UCSD-AML1 (cell line): ENCODE measurements around the gene MAP2K2.
A peak's percentile ranks its signal among the peaks of the same experiment; 100 is the strongest.
"Not testable (repeated sequence)": the region's sequence is repeated elsewhere in the genome, so short reads cannot be mapped to it uniquely, and the experiment has no call there.

Experiments
- DNase-seq: peaks from one replicate; lab custom pipeline; 2025; ENCODE audit not compliant: unreplicated experiment; lab: John Stamatoyannopoulos, UW

Gene MAP2K2

DNA sequence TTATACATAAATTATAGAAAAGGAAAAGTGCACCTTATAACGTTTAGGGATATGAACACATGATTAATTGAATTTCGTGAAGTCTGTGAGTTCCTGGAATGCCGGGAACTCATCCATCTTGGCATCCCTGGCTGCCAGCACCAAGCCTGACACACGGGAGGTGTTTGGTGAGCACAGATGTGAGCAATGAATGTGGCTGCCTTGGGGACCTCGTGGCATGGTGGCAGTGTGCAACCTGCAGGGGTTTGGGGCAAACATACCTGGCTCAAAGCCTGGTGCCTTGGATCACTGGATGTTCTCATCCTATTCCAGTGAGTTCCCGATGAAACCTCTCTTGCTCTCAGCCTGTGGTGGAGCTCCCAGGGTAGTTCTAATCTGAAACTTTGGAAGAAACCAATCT, 10.4 kb upstream of the MAP2K2 start:
- no peak for DNase-seq

GRCh38 chr19:4130744-4131438, 7.0 kb upstream of the MAP2K2 start:
- DNase-seq: no peak

DNA sequence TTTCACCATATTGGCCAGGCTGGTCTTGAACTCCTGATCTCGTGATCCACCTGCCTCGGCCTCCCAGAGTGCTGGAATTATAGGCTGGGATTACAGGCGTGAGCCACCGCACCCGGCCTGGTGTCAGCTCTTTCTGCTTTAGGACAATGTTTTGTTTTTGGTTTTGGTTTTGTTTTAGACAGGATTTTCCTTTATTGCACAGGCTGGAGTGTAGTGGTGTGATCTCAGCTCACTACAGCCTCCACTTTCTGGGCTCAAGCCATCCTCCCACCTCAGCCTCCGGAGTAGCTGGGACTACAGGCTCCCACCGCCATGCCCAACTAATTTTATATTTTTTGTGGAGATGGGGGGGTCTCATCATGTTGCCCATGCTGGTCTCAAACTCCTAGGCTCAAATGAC, 5.1 kb upstream of the MAP2K2 start:
- DNase-seq: not testable (repeated sequence)

- not testable (repeated sequence) for DNase-seq
Observed at GRCh38 chr19:4127322-4127721, 3.4 kb upstream of the MAP2K2 start.

- DNase-seq: no peak
Observed at GRCh38 chr19:4124638-4125037, 716 bp upstream of the MAP2K2 start.

DNA sequence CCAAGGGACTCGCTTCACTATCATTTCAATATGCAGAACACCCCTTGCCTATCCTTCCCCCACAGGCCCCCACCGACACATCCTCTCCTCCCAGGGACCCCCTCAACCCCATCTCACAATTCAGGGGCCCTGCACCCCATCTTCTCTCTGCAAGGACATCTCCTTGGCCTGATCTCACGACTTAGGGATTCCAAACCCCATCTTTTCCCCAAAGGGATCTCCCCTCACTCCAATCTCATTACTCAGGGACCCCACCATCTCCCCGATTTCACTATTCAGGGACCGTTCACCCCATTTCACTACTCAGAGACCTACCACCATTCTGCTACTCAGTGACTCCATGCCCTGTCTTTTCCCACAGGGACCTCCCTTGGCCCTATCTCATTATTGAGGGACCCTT, 1.4 kb downstream of the MAP2K2 start:
- DNase-seq: no peak

- no peak for DNase-seq
Observed at GRCh38 chr19:4121815-4122214, 2.1 kb downstream of the MAP2K2 start.

DNA sequence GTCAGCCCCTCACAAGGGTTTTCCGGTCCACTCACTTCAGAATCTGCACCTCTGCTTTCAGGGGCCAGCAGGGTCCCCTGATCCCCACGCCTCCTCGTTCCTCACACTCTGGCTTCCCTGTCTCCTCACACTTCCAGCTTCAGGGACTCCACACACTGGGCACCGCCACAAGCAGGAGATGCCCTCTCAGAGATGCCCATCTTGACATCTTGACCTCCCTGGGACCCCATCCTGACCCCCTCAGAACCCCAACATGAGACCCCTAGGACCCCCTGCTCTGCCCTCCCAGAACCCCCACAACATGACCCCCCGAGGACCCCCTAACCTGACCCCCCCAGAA, 2.7 kb downstream of the MAP2K2 start:
- no peak for DNase-seq

GRCh38 chr19:4120559-4121272, 3.2 kb downstream of the MAP2K2 start:
- DNase-seq: no peak

GRCh38 chr19:4119763-4120162, 4.2 kb downstream of the MAP2K2 start:
- DNase-seq: no peak

- DNase-seq: no peak
Observed at GRCh38 chr19:4115818-4116385, 8.0 kb downstream of the MAP2K2 start.

- DNase-seq: no peak
Observed at GRCh38 chr19:4115050-4115817, 8.7 kb downstream of the MAP2K2 start.

- DNase-seq: no peak
Observed at GRCh38 chr19:4114181-4114580, 9.7 kb downstream of the MAP2K2 start.

GRCh38 chr19:4113398-4114088, 10.4 kb downstream of the MAP2K2 start:
- DNase-seq: no peak

- DNase-seq: no peak
Observed at GRCh38 chr19:4112367-4112766, 11.6 kb downstream of the MAP2K2 start.

DNA sequence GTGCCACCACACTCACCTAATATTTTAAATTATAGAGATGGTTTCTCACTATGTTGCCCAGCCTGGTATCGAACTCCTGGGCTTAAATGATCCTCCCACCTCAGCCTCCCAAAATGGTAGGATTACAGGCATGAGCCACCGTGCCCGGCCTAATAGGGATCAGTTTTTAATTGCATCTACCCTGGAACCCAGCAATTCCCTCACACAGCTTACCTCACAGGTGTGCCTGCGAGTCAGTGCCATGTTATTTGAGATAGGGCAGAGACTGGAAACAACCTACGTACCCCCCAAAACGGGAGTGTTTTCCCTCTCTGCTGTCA, 14.3 kb downstream of the MAP2K2 start:
- DNase-seq: no peak

DNA sequence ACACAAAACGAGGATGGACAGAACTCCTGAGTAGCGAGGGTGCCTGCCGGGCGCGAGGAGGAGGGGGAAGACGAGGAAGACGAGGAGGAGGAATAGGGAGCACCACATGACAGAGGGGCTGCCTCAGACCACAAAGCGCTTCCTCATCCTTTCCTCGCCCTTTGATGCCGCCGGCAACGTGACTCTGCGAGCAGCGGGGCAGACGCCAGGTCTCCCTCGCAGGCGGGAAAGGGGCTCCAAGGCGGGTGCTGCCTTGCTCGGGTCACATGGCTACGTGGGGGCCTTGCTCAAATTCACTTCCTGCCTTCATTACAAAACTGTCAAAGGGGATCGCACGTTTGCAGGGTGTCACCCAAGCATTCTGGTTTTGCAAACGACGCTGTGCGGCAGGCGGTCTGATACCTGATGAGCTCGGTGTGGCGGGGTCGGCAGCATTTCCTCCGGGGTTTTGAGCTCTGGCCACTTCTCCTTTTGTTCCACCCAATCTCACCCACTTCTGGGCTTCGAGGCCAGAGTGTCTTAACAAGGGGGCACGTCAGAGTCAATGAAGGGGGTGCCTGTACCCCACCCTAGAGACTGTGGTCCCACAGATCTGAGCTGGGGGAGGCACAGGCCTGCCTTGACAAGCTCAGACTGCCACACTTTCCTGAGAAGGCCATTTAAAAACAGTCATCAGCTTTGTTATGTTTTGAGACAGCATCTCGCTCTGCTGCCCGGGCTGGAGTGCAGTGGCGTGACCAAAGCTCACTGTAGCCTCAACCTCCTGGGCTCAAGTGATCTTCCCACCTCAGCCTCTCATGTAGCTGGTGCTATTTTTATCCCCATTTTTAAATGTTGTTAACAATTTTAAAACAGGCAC, 14.9 kb downstream of the MAP2K2 start:
- peak; percentile 72 for DNase-seq

DNA sequence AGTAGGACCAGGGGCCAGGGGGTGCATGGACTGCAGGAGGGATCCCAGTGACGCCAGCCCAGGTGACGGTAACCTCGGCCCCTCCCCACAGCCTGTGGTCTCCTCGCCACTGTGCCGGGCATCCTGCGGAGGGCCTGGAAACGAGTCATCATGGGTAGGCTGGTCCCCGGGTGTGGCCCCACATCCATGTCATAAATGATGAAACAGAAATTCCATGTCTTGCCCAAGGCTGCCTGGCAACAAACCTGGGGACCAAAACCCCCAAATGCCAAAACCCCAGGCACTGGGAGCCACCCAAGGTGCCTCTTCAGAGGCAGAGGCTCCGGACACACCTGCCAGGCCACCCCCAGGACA, 20.9 kb downstream of the MAP2K2 start:
- no peak for DNase-seq

GRCh38 chr19:4102339-4103079, 21.4 kb downstream of the MAP2K2 start:
- DNase-seq: no peak

DNA sequence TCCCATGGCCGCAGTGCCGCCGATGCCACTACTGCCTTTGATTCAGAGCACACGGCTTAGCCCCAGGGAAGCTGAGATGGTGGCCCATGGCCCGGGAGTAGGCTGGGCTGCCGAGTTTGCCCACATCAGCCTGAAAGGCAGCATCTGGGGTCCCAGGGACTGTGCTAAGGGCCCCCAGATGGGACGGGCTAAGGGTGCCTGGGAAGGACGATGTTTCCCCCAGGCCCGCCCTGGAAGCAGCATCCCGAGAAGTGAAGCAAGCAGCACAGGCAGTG, 22.5 kb downstream of the MAP2K2 start:
- no peak for DNase-seq
